ENCODE measurements around the gene PIH1D1. TPM values are rescaled to one million over a fixed set of nuclear protein-coding genes. Genes with fewer than 3 reads are reported as not detected.

PIH1D1 gene
- total and polyA plus RNA-seq, 2 of the 8 experiments (the other 6 are each of a cell fraction or from before 2014, with no cell fraction given) = 146 to 195 TPM

GRCh38 chr19:49486232-49486631 is 34.6 kb upstream of the PIH1D1 start:
- peak overlapping the region; percentile 6; the same call in 1 of the 2 replicates for H2BK5ac ChIP-seq (ENCODE audit: low read depth, low read length)
- no peaks in the 10 kb centered on the region for H3K27me3 ChIP-seq (replicated peaks in 1 of 4; ENCODE audit: control insufficient read depth in 3 of 4, extremely low read depth in 1 of 4, insufficient read depth in 3 of 4, low read length in 3 of 4)
- peaks cover 15 to 20% of the 10 kb centered on the region in 2 experiments for H4K20me1 ChIP-seq (replicated peaks in 1 of 2; ENCODE audit: control insufficient read depth in 1 of 2, insufficient read depth in 2 of 2, low read length in 2 of 2)
- no peak overlapping the region for H3K14ac ChIP-seq (ENCODE audit: insufficient read length)
- no peaks in the 10 kb centered on the region for H3K9me3 ChIP-seq (ENCODE audit: insufficient read depth in 2 of 2, low read depth in 1 of 2, low read length in 1 of 2)
- no peak for DNase-seq (ENCODE audit: low read depth in 1 of 2, low spot score in 2 of 2)
- H3K79me1 ChIP-seq (ENCODE audit: low read depth, low read length) = peaks cover 2% of the 10 kb centered on the region; the same call in 1 of the 2 replicates
- WGBS, 2 experiments (ENCODE audit: extremely low coverage in 1 of 2, insufficient coverage in 1 of 2, insufficient read length in 1 of 2, insufficient replicate concordance in 2 of 2, low coverage in 1 of 2, low lambda C conversion rate in 2 of 2, missing lambda C conversion rate in 1 of 2) = 97% methylated on average over 7 of the region's 7 CpGs; no CpG with 5 or more reads in 1 of the 2 experiments
- peak overlapping the region; percentile 39 for H2BK120ac ChIP-seq (replicated peaks; ENCODE audit: low read depth, low read length)
- peak overlapping the region; percentile 69 for H4K8ac ChIP-seq (ENCODE audit: extremely low read depth, insufficient read depth, low read length)
- H3K4me2 ChIP-seq (ENCODE audit: insufficient read depth in 1 of 2, low read depth in 2 of 2, low read length in 2 of 2) = no peak overlapping the region
- no peak for FAIRE-seq
- H2AFZ ChIP-seq (ENCODE audit: low read length) = no peak overlapping the region
- ChIA-PET CTCF (ENCODE audit: partially characterized antibody) (interaction anchor here (1.5 kb wide), 1 partner anchor 14 kb away, joined by 6 read pairs; no protein-coding TSS in a partner anchor), POLR2A (ENCODE audit: partially characterized antibody) (interaction anchor here (1.0 to 6.8 kb wide), 3 partner anchors 8 to 93 kb away, joined by 3 to 89 read pairs (median 3); partner anchors contain the start of gene RPS11)
- no peak overlapping the region for H3K56ac ChIP-seq (replicated peaks; ENCODE audit: insufficient read length, low read depth, low read length)
- H3K9ac ChIP-seq (replicated peaks in 1 of 4; ENCODE audit: extremely low read depth in 1 of 4, low read depth in 3 of 4, low read length in 3 of 4) = no peak overlapping the region; a peak in 1 of 7 replicates
- no peak overlapping the region for H2AK5ac ChIP-seq (ENCODE audit: low read depth, low read length)
- H2BK20ac ChIP-seq (ENCODE audit: low read length) = no peak overlapping the region; the same call in 1 of the 2 replicates
- no peak overlapping the region for H4K5ac ChIP-seq (ENCODE audit: insufficient read length, low read depth, low read length)
- no peak overlapping the region for H3K23ac ChIP-seq (ENCODE audit: insufficient read length)
- H4K91ac ChIP-seq (replicated peaks; ENCODE audit: insufficient read length, low read length) = peak overlapping the region; percentile 72
- H3K79me2 ChIP-seq (ENCODE audit: control insufficient read depth in 1 of 2, insufficient read depth in 2 of 2, low read length in 2 of 2) = peaks cover 20 to 31% of the 10 kb centered on the region in 2 experiments
- peaks cover 0 to 8% (median 2%) of the 10 kb centered on the region in 4 experiments; a peak in 3 of 7 replicates for H3K4me1 ChIP-seq (replicated peaks in 1 of 4; ENCODE audit: control insufficient read depth in 3 of 4, insufficient read depth in 4 of 4, low read length in 3 of 4)
- no peak overlapping the region for H3K18ac ChIP-seq (ENCODE audit: extremely low read depth, low read length)
- H3K4ac ChIP-seq (replicated peaks; ENCODE audit: insufficient read length, low read depth, low read length) = peak overlapping the region; percentile 66
- H3K36me3 ChIP-seq (ENCODE audit: control insufficient read depth in 2 of 4, insufficient read depth in 4 of 4, low read length in 3 of 4) = peaks cover 20 to 32% (median 26%) of the 10 kb centered on the region in 4 experiments
- H3K4me3 ChIP-seq (ENCODE audit: extremely low read depth in 1 of 4, insufficient read depth in 2 of 4, low read depth in 3 of 4, low read length in 4 of 4) = no peak overlapping the region
- H3K23me2 ChIP-seq (ENCODE audit: low read depth, low read length) = peaks cover 12% of the 10 kb centered on the region
- TF ChIP-seq GTF2F1 (IDR thresholded peaks at IDR 0.05; ENCODE audit: borderline replicate concordance, low read depth, low read length) = no peak
- no peak for TF ChIP-seq BACH1 (IDR thresholded peaks at IDR 0.05; ENCODE audit: low read length)
- TF ChIP-seq TAF7 (optimal IDR thresholded peaks at IDR 0.05; ENCODE audit: borderline replicate concordance, low read depth, low read length) = no peak
- TF ChIP-seq SIRT6 (IDR thresholded peaks at IDR 0.05; ENCODE audit: low read length) = no peak
- no peak for TF ChIP-seq SUZ12 (IDR thresholded peaks at IDR 0.05; ENCODE audit: low read length)
- TF ChIP-seq EZH2 (IDR thresholded peaks at IDR 0.05; ENCODE audit: low read depth, low read length, severe bottlenecking) = no peak
- no peak for TF ChIP-seq ATF3 (IDR thresholded peaks at IDR 0.05; ENCODE audit: insufficient read depth, low read depth, low read length)
- TF ChIP-seq RBBP5 (IDR thresholded peaks at IDR 0.05; ENCODE audit: borderline replicate concordance, low read depth, low read length) = no peak
- TF ChIP-seq CBX5 (IDR thresholded peaks at IDR 0.05; ENCODE audit: low read depth, low read length) = no peak
- 0 out of 2 replicates have a peak overlapping the region, but pooled peaks have one; percentile 84 for H2BK15ac ChIP-seq (ENCODE audit: low read length)
- H3K27ac ChIP-seq (ENCODE audit: low read depth, low read length) = no peak overlapping the region
- H2BK12ac ChIP-seq (ENCODE audit: low read depth, low read length) = peak overlapping the region; percentile 20; the same call in 1 of the 2 replicates

Measured in H1 (cell line).